Neuronal stem cell (in vitro differentiated cells): Measurements from ENCODE around the gene DNMT3B.

Source experiments
- DNase-seq: peaks from one replicate; pipeline ENCODE4 v3.0.0-alpha.2; 2013; ENCODE audit warnings: low spot score
- H2AFZ ChIP-seq: one replicate; pipeline ENCODE4 v1.6.1; 2013; ENCODE audit warnings: mild to moderate bottlenecking, low read length, inconsistent platforms
- H2AK5ac ChIP-seq: 2 replicates; pipeline ENCODE4 v1.6.1; 2013; ENCODE audit warnings: low read depth, mild to moderate bottlenecking, inconsistent platforms, low read length, moderate library complexity, mixed read lengths
- H2BK120ac ChIP-seq: 2 replicates; pipeline ENCODE4 v1.6.1; 2013; ENCODE audit warnings: low read depth, mild to moderate bottlenecking, inconsistent platforms, low read length, moderate library complexity, mixed read lengths
- H2BK12ac ChIP-seq: one replicate; pipeline ENCODE4 v1.6.1; 2013; ENCODE audit warnings: low read length, inconsistent platforms
- H2BK15ac ChIP-seq: 2 replicates; pipeline ENCODE4 v1.6.1; 2013; ENCODE audit warnings: mild to moderate bottlenecking, low read length, inconsistent platforms, mixed read lengths
- H2BK5ac ChIP-seq: one replicate; pipeline ENCODE4 v1.6.1; 2013; ENCODE audit warnings: inconsistent platforms, mild to moderate bottlenecking, low read length, moderate library complexity
- H3K14ac ChIP-seq: one replicate; pipeline ENCODE4 v1.6.1; 2013; ENCODE audit warnings: low read length, inconsistent platforms
- H3K18ac ChIP-seq: 2 replicates; pipeline ENCODE4 v1.6.1; 2013; ENCODE audit warnings: low read length, inconsistent platforms
- H3K23ac ChIP-seq: 2 replicates; pipeline ENCODE4 v1.6.1; 2013; ENCODE audit warnings: low read depth, mild to moderate bottlenecking, mixed read lengths, low read length, inconsistent platforms; ENCODE audit not compliant: poor library complexity
- H3K27ac ChIP-seq: replicated peaks from 3 replicates; pipeline ENCODE4 v1.5.1; 2013; ENCODE audit warnings: low read length, inconsistent platforms
- H3K27me3 ChIP-seq, 3 experiments: 2 replicates each; pipeline ENCODE4 v1.6.1; 2013; ENCODE audit warnings: low read length in 3 of 3, mild to moderate bottlenecking in 2 of 3, inconsistent platforms in 1 of 3, low read depth in 1 of 3, mixed read lengths in 1 of 3, moderate library complexity in 1 of 3; ENCODE audit not compliant: control insufficient read depth in 3 of 3, insufficient read depth in 3 of 3
- H3K36me3 ChIP-seq, 2 donors: replicated peaks in 1 of 2; 2 replicates each; pipeline ENCODE4 v1.6.1; 2013; ENCODE audit warnings: low read length in 2 of 2; ENCODE audit not compliant: control insufficient read depth in 2 of 2, insufficient read depth in 2 of 2
- H3K4ac ChIP-seq: 2 replicates; pipeline ENCODE4 v1.6.1; 2013; ENCODE audit warnings: inconsistent platforms, mild to moderate bottlenecking, low read length, moderate library complexity
- H3K4me1 ChIP-seq, 2 donors: 1 replicate in 1 of 2; 2 replicates in 1 of 2; pipeline ENCODE4 v1.6.1; 2013; ENCODE audit warnings: low read length in 2 of 2, low read depth in 1 of 2; ENCODE audit not compliant: control insufficient read depth in 2 of 2, insufficient read depth in 1 of 2
- H3K4me2 ChIP-seq: one replicate; pipeline ENCODE4 v1.6.1; 2013; ENCODE audit warnings: mild to moderate bottlenecking, low read length, inconsistent platforms; ENCODE audit not compliant: insufficient read depth, poor library complexity, severe bottlenecking
- H3K4me3 ChIP-seq, 2 donors: 2 replicates each; pipeline ENCODE4 v1.5.1; 2013; ENCODE audit warnings: low read length in 2 of 2, mild to moderate bottlenecking in 2 of 2, inconsistent platforms in 1 of 2, moderate library complexity in 1 of 2
- H3K79me1 ChIP-seq: one replicate; pipeline ENCODE4 v1.6.1; 2013; ENCODE audit warnings: low read depth, mild to moderate bottlenecking, inconsistent platforms, low read length, moderate library complexity
- H3K9ac ChIP-seq: one replicate; pipeline ENCODE4 v1.6.1; 2013; ENCODE audit warnings: mild to moderate bottlenecking, low read depth, low read length, inconsistent platforms; ENCODE audit not compliant: poor library complexity
- H3K9me3 ChIP-seq, 2 donors: replicated peaks in 1 of 2; 2 replicates each; pipeline versions ENCODE3 to v1.6.1; 2013; ENCODE audit warnings: low read length in 2 of 2, mild to moderate bottlenecking in 2 of 2, inconsistent platforms in 1 of 2, low read depth in 1 of 2, mixed read lengths in 1 of 2, moderate library complexity in 1 of 2; ENCODE audit not compliant: control insufficient read depth in 2 of 2, insufficient read depth in 1 of 2
- H4K8ac ChIP-seq: one replicate; pipeline ENCODE4 v1.6.1; 2013; ENCODE audit warnings: low read depth, mild to moderate bottlenecking, inconsistent platforms, low read length, moderate library complexity
- H4K91ac ChIP-seq: one replicate; pipeline ENCODE4 v1.6.1; 2013; ENCODE audit warnings: low read length, low read depth, mild to moderate bottlenecking, inconsistent platforms; ENCODE audit not compliant: poor library complexity
- WGBS, 2 donors: extraction: QIAGEN DNeasy Blood & Tissue Kit; methylation state at CpG; one replicate each; pipeline ENCODE4 v1.1.7; 2013; ENCODE audit warnings: missing lambda C conversion rate in 2 of 2, mixed read lengths in 1 of 2; ENCODE audit not compliant: insufficient read length in 2 of 2, insufficient replicate concordance in 1 of 2; ENCODE audit errors: extremely low coverage in 2 of 2; 5-methylcytosine and 5-hydroxymethylcytosine counted together

The DNMT3B gene

DNA sequence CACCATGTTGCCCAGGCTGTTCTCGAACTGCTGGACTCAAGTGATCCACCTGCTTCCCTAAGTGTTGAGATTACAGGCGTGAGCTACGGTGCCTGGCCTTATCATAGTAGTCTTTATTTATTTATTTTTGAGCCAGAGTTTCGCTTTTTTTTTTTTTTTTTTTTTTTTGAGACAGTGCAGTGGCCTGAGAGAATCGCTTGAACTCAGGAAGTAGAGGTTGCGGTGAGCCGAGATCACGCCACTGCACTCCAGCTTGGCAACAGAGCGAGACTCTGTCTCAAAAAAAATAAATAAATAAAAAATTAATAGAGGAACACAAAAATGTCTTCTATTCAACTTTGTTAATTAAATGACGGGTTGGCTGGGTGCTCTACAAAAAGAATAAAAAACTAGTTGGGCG lies 70.5 kb downstream of the DNMT3B start:
- Histone ChIP-seq H2BK12ac (no peak overlapping the region), H3K4me2 (no peak overlapping the region), H3K18ac (no peak overlapping the region), H2AFZ (no peak overlapping the region), H3K14ac (no peak overlapping the region), H3K4ac (no peak overlapping the region), H2BK120ac (no peak overlapping the region), H3K27me3 (no peaks in the 10 kb centered on the region), H3K23ac (no peak overlapping the region), H3K4me3 (no peak overlapping the region), H4K91ac (no peak overlapping the region), H3K27ac (no peak overlapping the region), H3K4me1 (peaks cover 0 to 2% of the 10 kb centered on the region in 2 donors), H2BK15ac (no peak overlapping the region), H2BK5ac (no peak overlapping the region), H2AK5ac (no peak overlapping the region), H4K8ac (no peak overlapping the region), H3K9ac (no peak overlapping the region), H3K79me1 (peaks cover 4% of the 10 kb centered on the region), H3K9me3 (peaks cover 2 to 8% of the 10 kb centered on the region in 2 donors), H3K36me3 (peaks cover 24 to 95% of the 10 kb centered on the region in 2 donors)
- WGBS, 2 donors: no CpG with 5 or more reads among the region's 11 CpGs
- DNase-seq: no peak

DNA sequence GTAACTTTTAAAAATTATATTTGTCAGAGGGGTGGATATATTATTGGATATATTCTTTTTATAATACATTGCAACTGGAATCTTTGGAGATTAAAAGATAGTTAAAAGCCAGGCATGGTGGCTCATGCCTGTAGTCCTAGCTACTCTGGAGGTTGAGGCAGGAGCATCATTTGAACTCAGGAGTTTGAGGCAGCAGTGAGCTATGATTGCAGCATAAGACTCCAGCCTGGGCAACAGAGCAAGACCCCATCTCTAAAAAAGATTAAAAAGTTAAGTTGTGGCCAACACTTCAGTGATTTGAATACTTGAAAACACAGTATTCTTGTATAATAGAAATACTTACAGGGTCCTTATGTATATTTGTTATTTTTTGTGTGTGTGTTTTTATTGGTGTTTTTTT lies 72.8 kb downstream of the DNMT3B start:
- no peak for DNase-seq
- H4K91ac ChIP-seq: no peak overlapping the region
- H2AFZ ChIP-seq: no peak overlapping the region
- H2BK5ac ChIP-seq: no peak overlapping the region
- H3K4me1 ChIP-seq: peaks cover 0 to 2% of the 10 kb centered on the region in 2 donors
- H3K27ac ChIP-seq: no peak overlapping the region
- H2BK12ac ChIP-seq: no peak overlapping the region
- H2BK15ac ChIP-seq: no peak overlapping the region
- no peak overlapping the region for H3K4ac ChIP-seq
- H3K4me3 ChIP-seq: no peak overlapping the region
- H3K4me2 ChIP-seq: no peak overlapping the region
- no peaks in the 10 kb centered on the region for H3K27me3 ChIP-seq
- no peak overlapping the region for H3K18ac ChIP-seq
- H3K14ac ChIP-seq: no peak overlapping the region
- H3K79me1 ChIP-seq: peaks cover 4% of the 10 kb centered on the region
- peaks cover 2 to 5% of the 10 kb centered on the region in 2 donors for H3K9me3 ChIP-seq
- H4K8ac ChIP-seq: no peak overlapping the region
- no peak overlapping the region for H2BK120ac ChIP-seq
- no peak overlapping the region for H3K9ac ChIP-seq
- no peak overlapping the region for H2AK5ac ChIP-seq
- H3K23ac ChIP-seq: no peak overlapping the region
- peaks cover 38 to 95% of the 10 kb centered on the region in 2 donors for H3K36me3 ChIP-seq

DNA sequence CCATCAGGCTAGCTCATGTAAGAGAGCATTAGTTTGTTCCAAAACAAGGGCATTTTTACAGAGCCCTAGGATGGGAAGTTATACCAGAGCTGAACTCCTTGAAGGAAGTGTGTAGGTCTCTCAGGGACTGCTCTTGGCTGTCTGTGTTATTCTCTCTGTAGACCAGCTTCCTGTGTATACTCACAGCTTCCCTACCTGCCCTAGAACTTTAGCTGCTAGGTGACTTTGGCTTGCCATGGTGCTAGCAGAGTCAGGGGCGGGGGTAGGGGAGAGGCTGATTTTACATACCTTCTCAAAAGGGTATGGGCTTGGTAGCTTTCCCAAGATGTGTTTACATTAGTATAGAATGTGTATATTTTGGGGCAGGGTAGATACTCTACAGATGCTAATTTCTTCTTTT lies 75.0 kb downstream of the DNMT3B start:
- Histone ChIP-seq H2BK15ac (no peak overlapping the region), H3K4me2 (no peak overlapping the region), H2AK5ac (no peak overlapping the region), H3K36me3 (peaks cover 41 to 93% of the 10 kb centered on the region in 2 donors), H2AFZ (no peak overlapping the region), H3K27ac (no peak overlapping the region), H3K9me3 (no peaks in the 10 kb centered on the region), H2BK120ac (no peak overlapping the region), H3K9ac (no peak overlapping the region), H3K79me1 (peaks cover 3% of the 10 kb centered on the region), H2BK5ac (no peak overlapping the region), H4K8ac (no peak overlapping the region), H3K14ac (no peak overlapping the region), H3K18ac (no peak overlapping the region), H3K4me3 (no peak overlapping the region), H3K4ac (no peak overlapping the region), H3K4me1 (no peaks in the 10 kb centered on the region), H4K91ac (no peak overlapping the region), H3K23ac (no peak overlapping the region), H2BK12ac (no peak overlapping the region), H3K27me3 (no peaks in the 10 kb centered on the region)
- DNase-seq: no peak
- no CpG with 5 or more reads among the region's 1 CpG for WGBS, 2 donors

DNA sequence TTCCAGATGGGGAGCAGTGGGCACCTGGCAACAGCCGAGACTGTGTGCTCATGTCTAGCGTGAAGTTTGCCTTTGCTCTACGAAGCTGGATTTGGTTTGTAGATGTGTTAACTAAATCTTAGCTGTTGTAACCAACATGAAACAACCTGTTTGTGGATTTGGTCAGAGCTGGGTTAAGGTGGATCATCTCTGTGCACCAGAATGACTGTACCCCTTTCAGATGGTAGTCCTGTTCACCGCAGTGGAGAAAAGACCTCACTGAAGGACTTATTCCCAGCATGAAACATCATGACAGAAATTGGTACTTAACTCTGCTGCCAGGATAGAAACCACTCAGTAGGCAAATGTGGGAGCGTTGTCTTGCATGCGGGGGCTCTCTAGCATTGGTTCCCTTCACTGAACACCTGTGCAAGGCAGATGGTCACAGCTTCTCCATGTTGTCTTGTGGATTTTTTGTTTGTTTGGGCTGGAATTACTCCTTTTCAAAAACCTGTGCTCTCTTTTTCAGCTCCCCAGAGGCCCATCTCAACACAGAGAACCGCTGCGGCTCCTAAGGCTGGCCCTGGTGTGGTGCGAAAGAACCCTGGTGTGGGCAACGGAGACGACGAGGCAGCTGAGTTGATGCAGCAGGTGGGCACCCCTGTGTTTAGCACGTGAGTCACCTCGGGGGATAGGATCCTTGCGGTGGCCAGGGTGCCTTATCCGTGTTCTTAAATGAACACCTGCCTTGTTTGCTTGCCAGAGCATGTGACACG lies 77.2 kb downstream of the DNMT3B start:
- Histone ChIP-seq H3K27me3 (no peaks in the 10 kb centered on the region), H4K91ac (no peak overlapping the region), H3K9me3 (no peaks in the 10 kb centered on the region), H2BK120ac (no peak overlapping the region), H3K18ac (no peak overlapping the region), H3K4ac (no peak overlapping the region), H3K14ac (no peak overlapping the region), H2BK5ac (no peak overlapping the region), H3K36me3 (peaks cover 44 to 92% of the 10 kb centered on the region in 2 donors), H3K9ac (no peak overlapping the region), H2BK15ac (no peak overlapping the region), H3K27ac (no peak overlapping the region), H2AFZ (no peak overlapping the region), H3K23ac (no peak overlapping the region), H3K4me1 (no peaks in the 10 kb centered on the region), H3K4me3 (no peak overlapping the region), H3K79me1 (peaks cover 4% of the 10 kb centered on the region), H4K8ac (no peak overlapping the region), H2BK12ac (no peak overlapping the region), H3K4me2 (no peak overlapping the region), H2AK5ac (no peak overlapping the region)
- no CpG with 5 or more reads among the region's 17 CpGs for WGBS, 2 donors
- DNase-seq: no peak
